T-helper 1 cell treated with Interleukin-12 subunit alpha and Interleukin-12 subunit beta and Interleukin-4 antibody, amounts not matched to agents 30 ng/mL and 1 ng/mL, for 36 hours (primary cell): ENCODE measurements around the gene METTL3. TPM values are rescaled to one million over a fixed set of nuclear protein-coding genes. Genes with fewer than 3 reads are reported as not detected.

Experiments used
- intact Hi-C: fragments of 100-400 bp; cut with micrococcal nuclease; formaldehyde crosslinking; loops from one replicate; pipeline ENCODE4 v1.15.1; 2024
- total RNA-seq: library from RNA; stranded (reverse); gene quantifications from 2 replicates; pipeline ENCODE4 v1.2.3, GENCODE V29; 2022

METTL3 gene
- total RNA-seq, 1 donor from 2014 or later, result 74.0 TPM

DNA sequence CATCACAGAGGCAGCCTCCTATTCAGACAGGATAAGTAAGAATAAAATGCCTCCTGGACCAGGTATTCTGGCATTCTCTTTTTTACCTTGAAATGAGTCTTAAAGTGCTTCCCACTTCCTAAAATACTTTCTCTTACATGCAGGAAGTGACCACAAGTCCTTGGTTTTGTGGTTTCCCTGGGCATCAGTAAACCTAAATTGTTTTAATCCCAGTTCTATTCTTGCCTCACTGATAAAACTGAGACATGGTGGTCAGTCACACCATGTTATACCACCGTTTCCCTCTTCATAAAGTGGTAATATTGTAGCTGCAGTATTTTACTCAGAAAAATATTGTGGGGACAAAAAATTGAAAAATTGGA, 16.2 kb upstream of the METTL3 start:
- intact Hi-C loops, result no loop called here

DNA sequence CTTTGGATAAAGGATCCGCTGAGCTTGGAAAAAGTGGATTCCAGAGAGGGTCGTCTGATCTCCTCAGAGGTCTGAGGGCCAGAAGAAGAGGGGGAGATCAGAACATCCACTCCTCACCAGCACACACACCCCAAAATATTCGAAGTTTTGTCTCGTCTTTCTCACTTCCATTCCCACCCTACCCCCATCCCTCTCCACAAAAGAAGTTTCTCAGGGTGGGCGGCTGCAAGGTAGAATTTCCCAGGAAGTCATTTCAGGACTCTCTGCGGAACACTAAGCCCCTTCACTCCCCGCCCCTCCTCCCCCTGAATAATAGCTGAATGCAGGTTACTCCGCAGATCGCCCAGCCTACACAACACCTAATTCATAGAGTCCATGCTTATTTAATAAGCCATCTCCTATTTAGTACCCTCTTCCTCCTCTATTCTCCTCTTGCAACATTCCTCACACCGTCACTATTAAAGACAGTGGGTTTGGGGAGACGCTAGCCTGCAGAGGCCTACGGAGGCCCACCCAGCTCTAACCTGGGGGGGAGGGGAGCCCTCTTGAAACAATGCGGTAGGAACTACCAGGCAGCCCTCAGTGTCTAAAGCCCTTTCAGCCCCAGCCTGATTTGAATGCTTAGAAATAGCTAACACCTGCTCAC, 15.7 kb upstream of the METTL3 start:
- intact Hi-C loops, result loop anchor here (1.0 kb wide), 2 partner anchors 15 to 49 kb away; partner anchors contain the start of genes METTL3 and TOX4

DNA sequence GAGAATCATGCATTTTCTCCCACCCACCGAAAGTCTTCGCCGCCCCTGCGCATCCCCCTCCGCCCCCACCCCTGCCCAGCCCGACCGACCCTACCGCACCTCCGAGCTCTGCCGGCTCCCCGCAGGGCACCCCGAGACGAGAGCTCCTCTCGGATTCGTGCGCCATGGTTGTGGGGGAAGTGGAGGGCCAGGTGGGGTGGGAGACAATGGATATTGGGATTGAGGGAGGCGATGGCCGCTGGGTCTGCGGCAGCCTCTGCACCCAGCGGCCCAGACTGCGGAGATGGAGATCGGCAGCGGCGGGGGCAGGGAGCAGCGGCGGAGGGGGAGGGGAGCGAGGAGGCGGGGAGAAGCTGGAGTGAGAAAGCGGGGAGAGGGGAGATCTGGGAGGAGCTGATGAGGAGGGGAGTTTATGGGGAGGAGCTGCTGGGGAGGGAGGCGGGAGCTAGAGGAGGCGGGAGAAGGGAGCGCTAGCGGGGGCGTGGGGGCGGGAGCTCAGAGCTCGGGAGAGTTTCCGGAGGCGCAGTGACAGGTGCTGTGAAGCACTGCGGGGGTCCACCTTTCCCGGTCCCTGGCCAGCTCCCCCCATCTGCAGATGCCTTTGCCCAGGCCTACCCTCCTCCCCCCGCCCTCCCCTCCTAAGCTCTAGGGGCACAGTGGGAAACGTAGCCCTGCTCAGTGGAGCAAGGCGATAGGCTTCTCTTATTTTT, 15.0 kb upstream of the METTL3 start, which contains the start of gene SALL2:
SALL2 (minus strand) TSS at position 385 of the 710 bp plus-strand sequence; CDS start at position 166, 219 bp downstream.
- intact Hi-C loops, result loop anchor here (1.0 kb wide), 2 partner anchors 15 to 49 kb away; partner anchors contain the start of genes METTL3 and TOX4

DNA sequence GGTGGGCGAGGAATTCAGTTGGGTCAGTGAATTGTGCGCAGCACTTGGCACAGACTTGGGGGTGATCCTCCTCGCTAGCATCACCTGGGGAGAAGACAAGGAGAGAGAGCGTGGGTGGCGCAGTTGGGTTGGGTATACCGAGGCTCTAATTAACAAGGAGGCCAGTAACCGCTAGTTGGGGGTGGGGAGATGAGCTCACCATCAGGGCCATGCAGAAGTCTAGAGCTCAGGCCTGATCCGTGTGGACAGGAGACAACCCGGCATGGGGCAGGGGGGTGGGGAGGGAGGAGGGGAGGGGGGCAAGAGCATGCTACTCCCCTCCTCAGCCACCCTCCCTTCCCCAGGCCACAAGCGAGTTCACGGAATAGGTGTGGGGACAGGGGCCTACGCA, 14.4 kb upstream of the METTL3 start:
- intact Hi-C loops, result no loop called here

DNA sequence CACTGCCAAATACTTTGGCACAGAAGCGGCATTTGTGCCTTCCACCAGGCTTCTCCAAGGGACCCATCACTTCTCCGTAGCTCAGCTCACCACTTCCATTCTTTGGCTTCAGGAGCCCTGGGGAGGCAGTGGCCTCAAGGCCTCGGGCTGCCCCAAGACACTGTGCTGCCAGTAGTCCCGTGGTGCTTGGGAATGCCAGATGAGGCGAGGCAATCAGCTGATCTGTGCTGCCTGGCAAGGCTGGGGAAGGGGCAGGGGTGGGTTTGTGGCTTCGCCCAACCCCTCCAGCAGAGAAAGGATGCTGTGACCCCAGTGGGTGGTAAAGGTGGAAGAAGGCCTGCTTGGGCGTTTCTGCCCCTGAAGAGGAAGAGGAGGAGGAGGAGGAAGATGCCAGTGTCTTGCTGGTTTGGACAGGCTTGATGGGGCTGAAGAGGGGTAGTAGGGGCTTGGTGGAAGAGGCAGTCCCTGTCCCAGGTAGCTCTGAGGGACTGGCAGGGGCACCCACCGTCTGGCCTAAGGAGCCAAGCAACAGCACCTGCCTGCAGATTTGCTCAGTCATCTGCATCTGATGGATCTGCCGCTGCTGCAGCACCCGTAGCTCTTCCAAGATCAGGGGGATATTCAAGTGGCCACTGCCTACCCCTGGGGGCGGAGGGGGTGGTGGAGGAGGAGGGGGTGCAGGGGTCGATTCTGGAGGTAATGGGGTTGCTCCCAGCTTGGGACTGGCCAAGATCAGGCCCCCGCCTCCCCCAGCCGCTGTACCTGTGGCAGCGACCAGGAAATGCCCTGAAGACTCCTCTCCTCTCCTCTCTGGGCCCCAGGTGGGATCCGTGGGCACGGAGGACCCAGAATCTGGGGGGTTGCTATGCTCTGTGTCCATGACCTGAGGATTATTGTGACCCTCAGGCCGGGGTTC, 13.7 kb upstream of the METTL3 start:
- intact Hi-C loops, result no loop called here

DNA sequence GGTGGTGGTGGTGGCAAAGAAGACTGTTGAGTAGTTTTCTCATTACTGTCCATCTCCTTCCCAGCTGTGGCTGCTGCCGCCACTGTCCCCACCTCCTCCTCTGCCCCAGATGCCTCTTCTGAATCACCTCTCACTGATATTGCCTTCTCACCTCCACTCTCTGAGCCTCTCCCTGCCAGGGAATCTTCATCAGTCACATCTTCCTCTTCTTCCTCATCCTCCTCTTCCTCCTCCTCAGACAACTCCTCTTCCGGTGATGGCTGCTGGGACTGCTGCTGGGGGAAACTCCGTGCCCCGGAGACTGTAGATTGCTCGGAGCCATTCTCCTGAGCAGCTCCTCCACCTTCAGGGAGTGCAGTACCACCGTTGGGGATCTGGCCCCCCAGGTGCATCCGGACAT, 12.1 kb upstream of the METTL3 start:
- intact Hi-C loops, result no loop called here

DNA sequence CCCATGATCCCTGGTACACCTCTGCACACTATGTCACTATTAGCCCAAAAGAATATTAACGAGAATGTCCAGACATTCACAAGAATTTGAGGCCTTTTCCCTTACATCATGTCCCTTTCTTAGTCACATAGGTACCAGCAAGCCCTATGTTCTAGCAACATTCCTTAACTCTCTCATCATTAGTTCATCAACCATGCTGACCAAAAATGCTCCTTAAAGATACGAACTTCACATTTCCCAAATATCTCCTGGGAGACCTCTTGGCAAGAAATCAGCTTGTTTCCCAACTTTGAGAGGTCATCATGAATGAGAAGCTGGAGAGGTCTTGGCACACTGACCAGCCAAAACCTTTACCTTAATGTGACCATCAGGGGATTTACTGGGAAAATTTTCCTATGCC, 10.4 kb upstream of the METTL3 start:
- intact Hi-C loops, result no loop called here

DNA sequence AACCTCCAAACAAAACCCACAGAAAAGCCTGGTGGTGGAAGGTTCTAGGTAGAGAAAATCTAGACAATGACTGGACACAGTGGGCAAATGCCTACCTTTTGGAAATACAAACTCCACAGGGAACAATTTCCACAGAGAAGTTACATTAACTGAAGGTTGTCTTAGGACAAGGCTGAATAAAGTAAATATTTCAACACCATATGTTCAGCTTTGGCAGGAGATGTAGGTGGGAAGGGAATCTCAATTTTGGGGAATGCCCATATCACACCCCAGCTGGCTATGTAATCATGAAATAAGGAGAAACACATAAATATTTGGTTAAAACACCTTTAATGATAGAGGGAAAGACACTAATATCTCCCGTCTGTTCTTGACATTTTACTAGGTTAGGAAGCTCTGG, 9.6 kb upstream of the METTL3 start:
- intact Hi-C loops, result no loop called here

DNA sequence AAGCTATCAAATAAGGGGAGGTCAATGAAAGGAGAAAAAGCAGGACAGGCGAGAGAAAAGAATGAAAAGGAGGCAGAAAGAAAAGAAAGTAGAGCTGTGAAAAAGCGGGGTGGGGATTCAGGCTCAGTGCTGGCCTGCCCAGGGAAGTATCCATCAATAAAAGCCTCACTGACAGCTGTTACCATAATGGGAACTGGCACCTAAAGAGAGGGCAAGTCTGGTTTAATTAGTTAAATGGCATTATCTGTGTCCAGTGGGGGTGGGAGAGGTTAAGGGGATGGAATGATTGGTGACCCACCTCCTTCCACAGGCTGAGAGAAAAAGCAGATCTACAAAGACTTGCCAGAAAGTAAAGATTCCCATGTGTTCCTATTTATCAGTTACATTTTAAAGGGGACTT, 7.6 kb upstream of the METTL3 start:
- intact Hi-C loops, result no loop called here

DNA sequence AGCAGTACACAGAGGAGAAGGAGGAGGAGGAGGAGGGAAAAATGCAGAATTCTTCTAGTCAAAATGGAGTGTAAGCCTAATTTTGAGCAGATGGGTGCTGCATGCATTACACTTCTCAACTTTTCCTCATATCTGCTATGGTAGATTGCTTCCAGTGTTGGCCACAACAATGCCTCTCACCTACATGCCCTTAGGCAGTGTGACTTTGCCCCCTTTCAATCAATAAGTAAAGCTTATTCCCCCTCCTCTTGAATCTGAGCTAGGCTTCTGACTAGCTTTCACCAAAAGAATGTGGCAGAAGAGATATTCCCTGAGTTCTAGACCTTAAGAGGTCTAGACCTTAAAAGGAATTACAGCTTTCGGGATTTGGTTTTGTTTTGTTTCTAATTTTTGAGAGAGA, 3.2 kb upstream of the METTL3 start:
- intact Hi-C loops, result loop anchor here (5.0 kb wide), 1 partner anchor 1788 kb away; the partner anchor contains the start of gene PPP1R3E

DNA sequence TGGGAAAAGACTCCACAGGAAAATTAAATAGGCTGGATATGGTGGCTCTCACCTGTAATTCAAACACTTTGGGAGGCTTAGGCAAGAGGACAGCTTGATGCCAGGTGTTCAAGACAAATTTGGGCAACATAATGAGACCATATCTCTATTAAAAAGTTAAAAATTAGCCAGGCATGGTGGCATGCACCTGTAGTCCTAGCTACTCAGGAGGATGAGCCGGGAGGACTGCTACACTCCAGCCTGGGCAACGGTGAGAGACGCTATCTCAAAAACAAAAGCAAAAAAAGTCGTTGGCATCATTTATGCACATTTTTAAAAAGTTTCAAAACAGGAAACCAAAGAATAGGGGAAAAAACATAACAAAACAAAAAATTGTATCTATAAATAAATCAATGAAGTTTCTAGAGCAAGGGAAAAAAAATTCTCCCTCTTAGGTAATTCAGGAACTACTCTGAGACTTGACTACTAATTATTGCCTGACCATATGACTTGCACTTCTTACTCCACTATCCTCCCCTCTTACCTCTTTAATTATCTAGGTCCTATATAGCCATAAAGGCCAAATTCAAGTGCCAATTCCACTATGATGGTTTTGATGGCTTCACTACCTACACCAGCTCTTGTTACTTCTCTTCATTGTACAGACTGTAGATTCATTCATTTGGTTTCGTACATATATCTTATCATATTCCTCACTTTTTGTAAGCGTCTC, 1.6 kb downstream of the METTL3 start:
- intact Hi-C loops, result loop anchor here (2.0 to 5.0 kb wide), 2 partner anchors 1793 to 1959 kb away; partner anchors contain the start of genes NGDN and PPP1R3E

DNA sequence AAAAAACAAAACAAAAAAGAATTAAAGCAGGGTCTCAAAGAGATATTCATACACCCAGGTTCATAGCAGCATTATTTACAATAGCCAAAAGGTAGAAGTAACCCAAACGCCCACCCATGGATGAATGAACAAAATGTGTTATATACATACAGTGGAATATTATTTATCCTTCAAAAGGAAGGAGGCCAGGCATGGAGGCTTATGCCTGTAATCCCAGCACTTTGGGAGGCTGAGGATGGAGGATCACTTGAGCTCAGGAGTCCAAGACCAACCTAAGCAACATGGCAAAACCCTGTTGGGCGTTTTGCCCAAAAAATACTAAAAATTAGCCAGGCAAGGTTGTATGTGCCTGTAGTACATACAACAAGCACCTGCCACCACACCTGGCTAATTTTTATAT, 4.6 kb downstream of the METTL3 start:
- intact Hi-C loops, result no loop called here

DNA sequence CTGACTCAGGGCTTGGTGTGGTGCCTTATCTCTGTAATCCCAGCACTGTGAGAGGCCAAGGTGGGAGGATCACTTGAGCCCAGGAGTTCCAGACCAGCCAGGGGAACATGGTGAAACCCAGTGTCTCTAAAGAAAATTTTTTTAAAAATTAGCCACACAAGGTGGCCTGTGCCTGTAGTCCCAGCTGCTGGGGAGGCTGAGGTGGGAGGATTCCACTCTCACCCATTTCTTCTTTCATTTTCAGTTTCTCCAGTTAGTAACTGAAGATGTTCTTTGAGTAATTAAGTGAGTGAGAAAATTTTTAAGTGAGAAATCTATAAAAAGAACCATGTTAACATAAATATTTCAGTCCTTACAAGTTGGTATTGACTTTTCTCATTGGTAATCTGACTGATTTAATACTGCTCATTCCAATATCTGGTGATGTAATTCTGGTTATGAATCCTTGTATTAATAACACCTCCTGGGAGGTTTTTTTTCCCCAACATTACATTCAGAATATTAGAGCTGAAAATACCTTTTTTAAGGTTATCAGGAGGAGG, 6.1 kb downstream of the METTL3 start:
- intact Hi-C loops, result loop anchor here (1.0 to 2.0 kb wide), 2 partner anchors 28 to 400 kb away; partner anchors contain the start of gene TOX4

DNA sequence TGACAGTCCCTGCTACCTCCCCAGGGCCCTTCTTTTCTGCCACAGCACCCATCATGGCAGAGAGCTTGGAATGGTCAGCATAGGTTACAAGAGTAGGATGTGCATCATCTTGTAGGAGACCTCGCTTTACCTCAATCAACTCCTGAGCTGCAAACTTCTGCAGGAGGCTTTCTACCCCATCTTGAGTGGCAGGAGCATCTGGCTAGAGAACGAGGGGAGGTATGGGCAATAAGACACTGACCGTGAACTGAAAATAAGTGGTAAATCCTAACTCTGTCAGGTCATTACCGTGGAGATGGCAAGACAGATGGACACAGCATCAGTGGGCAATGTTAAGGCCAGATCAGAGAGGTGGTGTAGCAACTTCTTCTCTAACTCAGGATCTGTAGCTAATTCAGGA, 7.8 kb downstream of the METTL3 start:
- intact Hi-C loops, result no loop called here

DNA sequence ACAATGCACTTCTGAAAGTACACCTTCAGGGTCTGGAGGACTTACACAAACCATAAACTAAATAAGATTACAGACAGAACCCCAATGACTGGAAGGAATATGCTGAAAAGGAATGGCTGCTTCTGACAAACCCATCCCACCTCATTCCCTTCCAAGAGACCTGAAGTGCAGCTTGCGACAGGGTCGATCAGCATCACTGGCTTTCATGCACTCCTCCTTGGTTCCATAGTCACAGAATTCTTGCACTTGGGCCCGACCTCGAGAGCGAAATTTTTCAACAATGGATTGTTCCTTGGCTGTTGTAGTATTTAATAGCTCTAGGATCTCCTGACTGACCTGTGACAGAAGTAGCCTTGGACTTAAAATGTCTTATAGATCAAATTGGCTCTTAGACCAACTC, 9.6 kb downstream of the METTL3 start:
- intact Hi-C loops, result no loop called here

DNA sequence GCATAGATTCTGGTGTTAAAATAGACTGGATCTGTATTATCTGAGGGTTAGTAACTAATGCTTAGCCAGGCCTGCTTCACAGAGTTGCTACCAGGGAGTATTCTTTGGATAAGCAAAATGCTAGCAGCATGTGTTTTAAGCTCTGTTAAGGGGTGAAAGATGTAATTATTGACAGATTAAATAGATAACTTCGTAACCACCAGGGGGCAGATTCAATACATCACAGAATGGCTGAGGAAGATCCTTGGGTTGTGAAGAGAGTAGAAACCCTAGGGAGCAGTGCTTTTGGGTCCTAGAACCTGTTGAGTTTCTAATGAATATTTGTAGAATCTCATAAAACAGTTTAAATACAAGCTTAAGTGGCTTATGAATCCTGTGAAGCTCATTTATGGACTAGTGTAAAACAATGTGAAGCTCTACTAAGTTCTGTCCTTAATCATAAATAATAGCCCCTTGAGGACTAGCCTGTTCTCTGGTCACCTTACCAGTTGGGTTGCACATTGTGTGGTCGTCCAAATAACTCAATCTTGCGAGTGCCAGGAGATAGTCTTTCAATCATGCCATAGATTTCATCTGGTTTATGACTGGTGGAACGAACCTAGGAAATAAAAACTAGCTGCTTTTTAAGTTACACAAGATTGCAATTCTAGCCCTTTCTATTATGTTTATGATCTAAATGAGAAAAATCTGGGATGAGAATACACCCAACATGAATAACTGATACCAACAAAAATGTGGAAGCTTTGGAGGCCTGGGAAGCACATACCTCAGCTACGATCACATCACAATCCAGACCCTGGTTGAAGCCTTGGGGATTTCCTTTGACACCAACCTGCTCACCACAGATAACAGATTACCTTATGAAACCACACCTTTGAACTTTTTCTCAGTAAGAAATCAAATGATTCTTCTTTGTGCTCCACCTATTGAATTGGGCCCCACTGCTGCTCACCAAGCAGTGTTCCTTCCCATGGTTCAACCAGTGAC, 12.3 kb downstream of the METTL3 start:
- intact Hi-C loops, result loop anchor here (1.0 kb wide), 2 partner anchors 43 to 58 kb away; partner anchors contain the start of gene CHD8

DNA sequence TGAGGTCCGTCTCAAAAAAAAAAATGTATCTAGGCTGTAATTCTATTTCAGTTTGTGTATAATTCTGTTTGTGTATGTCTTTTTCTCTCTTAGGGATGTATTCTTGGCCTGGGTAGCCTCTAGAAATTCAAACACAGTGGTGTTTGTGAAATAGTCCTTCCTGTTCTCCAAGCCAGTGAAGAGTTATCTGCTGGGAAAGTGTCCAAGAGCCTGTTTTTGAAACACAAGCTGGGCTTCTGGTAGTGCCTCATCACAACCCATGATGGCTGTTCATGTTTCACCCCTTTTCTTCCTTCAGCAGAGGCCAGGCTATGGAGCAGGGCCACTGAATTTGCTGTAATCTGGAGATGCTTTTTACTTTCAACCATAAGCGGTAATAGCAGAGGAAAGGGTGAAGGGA, 14.7 kb downstream of the METTL3 start:
- intact Hi-C loops, result no loop called here

DNA sequence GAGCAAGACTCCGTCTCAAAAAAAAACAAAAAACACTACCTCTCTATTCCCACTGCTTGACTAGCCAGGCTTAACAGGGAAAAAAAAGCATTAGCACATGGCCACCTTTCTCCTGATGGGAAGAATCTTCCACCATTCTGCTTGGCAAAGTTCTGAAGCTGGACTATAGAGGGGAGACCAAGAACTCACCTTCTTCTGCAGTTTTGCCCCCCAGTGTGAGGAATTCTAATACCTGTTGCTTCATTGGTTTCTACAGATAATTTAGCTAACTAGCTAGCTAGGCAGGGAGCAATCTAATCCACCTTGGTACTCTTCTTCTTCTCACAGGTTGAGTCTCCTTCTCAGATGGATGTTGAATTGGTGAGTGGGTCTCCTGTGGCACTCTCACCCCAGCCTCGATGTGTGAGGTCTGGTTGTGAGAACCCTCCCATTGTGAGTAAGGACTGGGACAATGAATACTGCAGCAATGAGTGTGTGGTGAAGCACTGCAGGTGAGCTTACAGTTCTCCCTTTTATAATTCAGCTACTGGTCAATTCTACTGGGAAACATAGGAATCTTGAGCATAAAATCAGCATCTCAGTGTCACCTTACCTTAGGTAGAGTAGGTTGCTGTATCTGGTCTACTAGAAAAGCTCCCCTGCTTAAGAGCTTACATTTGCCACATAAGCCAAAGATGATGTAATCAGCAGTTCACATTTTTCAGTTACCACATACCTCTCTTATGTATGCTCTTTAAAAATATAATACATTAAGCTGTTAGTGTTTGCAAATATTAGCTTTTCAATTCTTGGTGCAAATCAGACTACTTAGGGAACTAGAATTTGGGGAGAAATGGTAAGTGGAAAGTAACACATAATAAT, 16.0 kb downstream of the METTL3 start:
- intact Hi-C loops, result no loop called here
